ENCODE results near the gene WBP1L.

The WBP1L gene

DNA sequence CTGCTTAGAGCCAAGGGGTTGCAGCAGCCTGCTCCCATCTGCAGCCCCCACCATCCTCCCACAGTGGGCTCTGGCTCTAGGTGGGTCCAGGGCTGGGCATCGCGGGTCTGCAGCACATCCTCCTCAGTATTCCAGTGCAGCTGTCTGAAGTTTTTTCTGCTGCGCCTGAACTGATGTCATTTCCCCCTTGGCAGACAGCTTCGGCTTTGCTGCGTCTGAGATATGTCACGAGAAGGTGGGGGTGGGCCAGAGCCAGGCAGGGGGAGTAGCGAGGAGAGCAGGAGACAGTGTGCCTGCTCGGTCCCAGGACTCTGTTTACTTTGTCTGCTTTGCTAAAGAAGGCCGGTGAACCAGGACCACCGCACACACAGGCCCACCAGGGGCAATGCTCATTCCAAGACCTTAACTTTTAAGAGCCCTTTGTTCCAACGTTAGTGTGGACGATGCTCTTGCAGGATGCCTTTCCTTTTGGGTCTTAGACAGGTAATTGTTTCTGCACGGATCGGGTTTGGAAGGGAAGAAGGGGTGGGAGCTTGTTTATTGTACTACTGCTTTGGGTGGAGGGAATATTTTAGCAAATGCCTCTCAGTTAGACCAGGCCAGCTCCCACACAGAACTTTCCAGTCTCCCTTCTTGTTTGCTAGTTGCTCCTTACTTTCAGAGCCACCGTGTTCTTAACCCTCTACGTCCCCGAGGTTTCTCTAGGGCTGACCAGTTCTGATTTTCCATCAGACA lies 32.4 kb downstream of the WBP1L start:
- no peaks in the 10 kb centered on the region for H3K27me3 ChIP-seq
- H3K4me2 ChIP-seq: peak overlapping the region; percentile 95
- H3K27ac ChIP-seq: peak overlapping the region; percentile 93
- TF ChIP-seq Cebpa-rat (IDR thresholded peaks at IDR 0.05): no peak
- no peaks in the 10 kb centered on the region; the same call in 1 of the 2 replicates for H4K20me1 ChIP-seq
- peak overlapping the region; percentile 84 for H3K9ac ChIP-seq
- 0 out of 2 replicates have a peak, but pooled peaks cover 3% of the 10 kb centered on the region for H3K9me3 ChIP-seq
- H3K4me1 ChIP-seq: peaks cover 52% of the 10 kb centered on the region
- H3K36me3 ChIP-seq: peaks cover 20% of the 10 kb centered on the region
- H3K4me3 ChIP-seq: peak overlapping the region; percentile 60

DNA sequence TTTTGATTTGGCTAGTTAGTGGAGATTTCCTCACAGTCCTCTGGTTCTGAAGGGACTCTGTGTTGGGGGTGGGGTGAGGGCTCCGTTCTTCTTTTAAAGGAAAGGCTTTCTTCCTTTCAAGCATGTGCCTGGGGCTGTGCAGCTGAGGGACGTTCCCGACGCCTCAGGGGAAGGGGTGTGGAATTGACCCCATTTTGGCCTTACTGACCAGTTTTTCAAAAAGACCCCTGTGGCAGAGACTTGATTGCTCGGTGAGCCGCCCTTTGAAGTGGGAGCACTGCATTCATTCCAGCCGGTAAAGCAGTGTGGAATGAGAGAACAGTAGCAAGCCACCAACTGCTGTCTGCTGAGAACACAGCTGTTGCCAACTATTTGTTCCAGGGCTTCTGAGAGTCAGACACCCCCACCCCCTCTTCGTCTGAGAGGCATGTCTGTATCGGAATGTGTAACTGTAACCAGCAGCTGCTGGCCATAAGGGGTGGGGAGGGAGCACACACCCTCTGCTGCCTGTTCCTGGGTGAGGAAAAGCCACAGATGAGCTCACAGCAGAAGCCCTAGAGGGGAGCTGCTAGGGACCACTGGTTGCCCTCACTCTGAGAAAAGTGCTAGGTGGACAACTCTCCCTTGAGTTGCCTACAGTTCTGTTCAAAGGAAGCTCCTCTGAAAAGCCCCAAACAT lies 33.2 kb downstream of the WBP1L start:
- TF ChIP-seq Cebpa-rat (IDR thresholded peaks at IDR 0.05): no peak
- Histone ChIP-seq H3K4me3 (peak overlapping the region; percentile 60), H3K27me3 (no peaks in the 10 kb centered on the region), H3K4me1 (peaks cover 52% of the 10 kb centered on the region), H3K9me3 (0 out of 2 replicates have a peak, but pooled peaks cover 3% of the 10 kb centered on the region), H3K4me2 (peak overlapping the region; percentile 95), H3K27ac (peak overlapping the region; percentile 93), H4K20me1 (no peaks in the 10 kb centered on the region; the same call in 1 of the 2 replicates), H3K9ac (peak overlapping the region; percentile 84), H3K36me3 (peaks cover 28% of the 10 kb centered on the region)

DNA sequence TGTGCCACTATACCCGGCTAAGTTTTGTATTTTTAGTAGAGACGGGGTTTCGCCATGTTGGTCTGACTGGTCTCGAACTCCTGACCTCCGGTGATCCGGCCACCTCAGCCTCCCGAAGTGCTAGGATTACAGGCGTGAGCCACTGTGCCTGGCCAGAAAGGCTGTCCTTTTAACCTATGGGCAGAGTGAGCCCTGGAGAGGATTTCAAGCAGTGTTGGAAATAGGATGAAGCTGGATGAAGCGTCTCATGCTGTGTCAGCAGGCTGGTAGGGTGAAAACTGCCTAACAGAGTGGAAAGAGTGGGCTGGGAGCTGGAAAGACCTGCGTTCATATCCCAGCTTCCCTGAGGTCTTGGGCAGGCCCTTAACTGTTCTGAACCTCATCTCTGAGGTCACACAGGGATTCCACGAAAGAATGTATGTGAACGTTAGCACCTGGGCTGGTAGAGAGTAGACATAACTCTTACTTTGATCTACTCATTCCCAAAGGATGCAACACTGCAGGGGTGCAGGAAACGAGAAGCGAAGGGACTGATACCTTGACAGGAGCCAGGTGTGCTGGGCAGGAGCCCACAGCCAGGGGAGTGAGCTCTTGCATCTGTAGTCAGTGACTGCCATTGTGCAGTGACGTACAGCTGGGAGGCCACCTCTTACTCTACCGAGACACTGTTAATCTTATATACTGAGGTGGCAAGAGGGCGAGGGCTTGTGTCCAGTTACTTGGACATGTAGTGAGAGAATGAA lies 34.1 kb downstream of the WBP1L start:
- H3K4me3 ChIP-seq: no peak overlapping the region
- peak overlapping the region; percentile 95 for H3K4me2 ChIP-seq
- H3K27ac ChIP-seq: peak overlapping the region; percentile 93
- peaks cover 6% of the 10 kb centered on the region; the same call in 1 of the 2 replicates for H4K20me1 ChIP-seq
- 0 out of 2 replicates have a peak, but pooled peaks cover 3% of the 10 kb centered on the region for H3K9me3 ChIP-seq
- no peak for TF ChIP-seq Cebpa-rat (IDR thresholded peaks at IDR 0.05)
- H3K4me1 ChIP-seq: peaks cover 56% of the 10 kb centered on the region
- no peaks in the 10 kb centered on the region for H3K27me3 ChIP-seq
- peak overlapping the region; percentile 84; the same call in 1 of the 2 replicates for H3K9ac ChIP-seq
- peaks cover 34% of the 10 kb centered on the region for H3K36me3 ChIP-seq

DNA sequence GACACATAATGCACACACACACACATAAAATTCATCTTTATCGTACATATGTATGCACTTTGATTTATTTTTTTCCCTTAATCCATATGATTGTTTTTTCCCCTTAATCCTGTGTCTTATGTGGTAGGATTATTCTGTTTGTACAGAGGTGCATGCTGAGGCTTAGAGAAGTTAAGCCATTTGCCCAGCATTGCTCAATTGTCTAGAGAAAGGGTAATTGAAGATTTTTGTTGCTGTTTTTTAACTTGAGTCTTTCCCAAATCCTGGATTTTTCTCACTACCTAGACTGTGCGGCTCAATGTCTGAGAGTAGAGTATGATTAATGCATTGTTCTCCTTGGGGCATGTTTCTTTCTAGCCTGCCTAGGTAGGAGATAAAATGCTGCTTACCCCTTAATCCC lies 35.0 kb downstream of the WBP1L start:
- no peak overlapping the region for H3K4me3 ChIP-seq
- peaks cover 36% of the 10 kb centered on the region for H3K36me3 ChIP-seq
- H4K20me1 ChIP-seq: peaks cover 15% of the 10 kb centered on the region; the same call in 1 of the 2 replicates
- no peak overlapping the region for H3K4me2 ChIP-seq
- no peak for TF ChIP-seq Cebpa-rat (IDR thresholded peaks at IDR 0.05)
- no peaks in the 10 kb centered on the region for H3K27me3 ChIP-seq
- 0 out of 2 replicates have a peak, but pooled peaks cover 3% of the 10 kb centered on the region for H3K9me3 ChIP-seq
- no peak overlapping the region for H3K9ac ChIP-seq
- H3K27ac ChIP-seq: no peak overlapping the region
- peaks cover 59% of the 10 kb centered on the region for H3K4me1 ChIP-seq

DNA sequence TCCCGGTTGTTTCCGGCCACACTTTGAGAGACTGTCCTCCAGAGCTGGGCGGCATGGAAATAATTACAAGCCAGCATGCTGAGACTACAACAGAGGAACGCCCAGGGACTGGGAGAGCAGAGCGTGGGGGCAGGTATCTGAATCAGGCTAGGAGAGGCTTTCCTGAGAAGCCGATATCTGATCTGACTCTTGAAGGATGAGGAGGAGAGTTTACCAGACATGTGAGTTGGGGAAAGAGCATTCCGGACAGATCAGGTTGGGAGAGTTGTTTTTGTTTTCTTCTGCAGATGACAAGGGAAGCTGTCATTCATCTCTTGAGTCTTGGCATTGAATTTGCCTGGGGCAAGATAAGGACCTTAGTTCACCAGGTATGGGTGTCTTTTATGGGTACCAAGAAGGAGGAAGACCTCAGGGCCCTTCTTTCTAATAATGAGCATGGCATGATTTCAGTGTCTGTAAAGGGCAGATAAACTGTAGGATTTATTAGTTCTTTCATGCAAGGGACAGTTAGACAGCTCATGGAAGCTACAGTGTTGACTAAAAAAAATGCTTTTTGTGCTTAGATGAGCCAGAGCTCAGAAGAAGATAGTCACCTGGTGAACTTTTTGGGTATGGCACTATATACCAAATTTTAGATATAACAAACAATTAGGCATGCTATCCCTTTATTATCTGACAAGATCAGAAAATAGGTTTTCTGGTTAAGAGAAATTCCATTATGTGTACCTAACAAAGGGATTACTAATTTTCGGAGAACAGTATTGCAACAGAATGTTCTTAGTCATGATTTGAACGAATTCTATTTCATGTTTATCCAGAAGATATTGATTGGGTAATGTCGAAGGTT lies 36.2 kb downstream of the WBP1L start:
- peaks cover 36% of the 10 kb centered on the region for H3K36me3 ChIP-seq
- no peaks in the 10 kb centered on the region for H3K27me3 ChIP-seq
- no peak overlapping the region for H3K4me3 ChIP-seq
- peaks cover 47% of the 10 kb centered on the region for H3K4me1 ChIP-seq
- H3K9me3 ChIP-seq: 0 out of 2 replicates have a peak, but pooled peaks cover 3% of the 10 kb centered on the region
- H3K4me2 ChIP-seq: no peak overlapping the region
- no peak overlapping the region for H3K27ac ChIP-seq
- H4K20me1 ChIP-seq: peaks cover 19% of the 10 kb centered on the region; the same call in 1 of the 2 replicates
- no peak overlapping the region for H3K9ac ChIP-seq
- TF ChIP-seq Cebpa-rat (IDR thresholded peaks at IDR 0.05): no peak

DNA sequence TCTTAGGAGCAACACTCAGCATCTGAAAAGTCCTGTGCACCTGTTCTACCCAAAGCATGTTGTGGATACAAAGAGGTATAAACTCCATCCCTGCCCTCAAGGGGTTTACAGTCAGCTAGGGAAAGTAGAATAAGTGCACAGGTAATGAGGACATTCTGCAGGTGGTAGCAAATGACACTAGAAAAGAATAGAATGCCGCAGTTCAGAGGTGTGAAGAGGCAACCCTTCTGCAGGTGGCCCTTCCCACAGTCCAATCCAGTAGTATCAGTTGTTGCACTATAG lies 36.7 kb downstream of the WBP1L start:
- no peaks in the 10 kb centered on the region for H3K27me3 ChIP-seq
- no peak overlapping the region for H3K4me2 ChIP-seq
- no peak overlapping the region for H3K27ac ChIP-seq
- H4K20me1 ChIP-seq: peaks cover 25% of the 10 kb centered on the region
- 0 out of 2 replicates have a peak, but pooled peaks cover 3% of the 10 kb centered on the region for H3K9me3 ChIP-seq
- peaks cover 36% of the 10 kb centered on the region for H3K36me3 ChIP-seq
- no peak overlapping the region for H3K9ac ChIP-seq
- H3K4me1 ChIP-seq: peaks cover 46% of the 10 kb centered on the region
- no peak for TF ChIP-seq Cebpa-rat (IDR thresholded peaks at IDR 0.05)
- H3K4me3 ChIP-seq: no peak overlapping the region

DNA sequence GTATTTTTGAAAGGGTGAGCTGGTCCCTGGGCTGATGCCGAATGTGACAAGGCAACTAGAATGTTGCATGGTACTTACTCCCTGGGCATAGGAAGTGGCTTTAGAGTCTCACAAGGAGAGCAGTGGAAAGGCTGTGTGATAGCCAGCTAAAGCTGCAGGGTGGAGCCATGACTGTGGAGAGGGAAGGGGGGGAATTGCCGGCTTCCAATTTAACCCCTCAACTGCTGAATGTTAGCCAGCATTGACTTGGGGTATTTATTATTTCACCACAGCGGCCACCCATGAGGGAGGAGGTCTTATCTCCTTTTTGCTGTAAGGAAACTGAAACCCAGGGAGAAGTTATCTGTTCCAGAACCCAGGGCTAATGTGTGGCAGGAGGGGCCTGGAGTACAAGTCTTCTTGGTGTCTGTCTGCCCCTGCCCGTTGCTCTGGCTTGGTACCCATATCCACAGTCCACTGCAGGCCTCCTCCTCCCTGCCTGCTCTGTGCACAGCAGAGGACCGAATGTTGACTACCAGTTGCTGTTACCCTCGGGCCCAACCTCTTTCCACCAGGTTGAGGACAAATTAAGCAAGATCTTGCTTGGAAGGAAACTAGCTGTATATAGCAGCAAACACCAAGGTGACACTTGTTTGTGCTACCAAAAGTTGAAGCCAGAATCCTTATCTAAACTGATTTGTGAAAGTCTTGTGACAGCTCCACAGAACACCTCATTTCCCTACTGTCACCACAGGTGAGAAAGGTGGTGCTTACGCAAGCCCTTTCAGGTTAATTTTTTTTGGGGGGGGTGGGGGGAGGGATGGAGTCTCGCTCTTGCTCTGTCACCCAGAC lies 37.6 kb downstream of the WBP1L start:
- peaks cover 46% of the 10 kb centered on the region for H3K4me1 ChIP-seq
- H3K36me3 ChIP-seq: peaks cover 36% of the 10 kb centered on the region
- no peak overlapping the region for H3K9ac ChIP-seq
- no peak overlapping the region for H3K27ac ChIP-seq
- TF ChIP-seq Cebpa-rat (IDR thresholded peaks at IDR 0.05): no peak
- no peaks in the 10 kb centered on the region for H3K27me3 ChIP-seq
- peaks cover 33% of the 10 kb centered on the region for H4K20me1 ChIP-seq
- H3K4me3 ChIP-seq: no peak overlapping the region
- H3K9me3 ChIP-seq: 0 out of 2 replicates have a peak, but pooled peaks cover 3% of the 10 kb centered on the region
- H3K4me2 ChIP-seq: no peak overlapping the region

- H3K4me2 ChIP-seq: no peak overlapping the region
- H3K27me3 ChIP-seq: no peaks in the 10 kb centered on the region
- H3K27ac ChIP-seq: 0 out of 2 replicates have a peak overlapping the region, but pooled peaks have one; percentile 8
- peaks cover 40% of the 10 kb centered on the region for H4K20me1 ChIP-seq
- no peak overlapping the region for H3K4me3 ChIP-seq
- H3K4me1 ChIP-seq: peaks cover 40% of the 10 kb centered on the region
- 0 out of 2 replicates have a peak, but pooled peaks cover 3% of the 10 kb centered on the region for H3K9me3 ChIP-seq
- no peak overlapping the region for H3K9ac ChIP-seq
- TF ChIP-seq Cebpa-rat (IDR thresholded peaks at IDR 0.05): no peak
- peaks cover 36% of the 10 kb centered on the region for H3K36me3 ChIP-seq
These were observed 38.3 kb downstream of the WBP1L start for GRCh38 chr10:102781921-102782557.

All from BLaER1 (cell line).